Endothelial cell (in vitro differentiated cells): Measurements from ENCODE around the gene ARHGAP19. TPM values are rescaled to one million over a fixed set of nuclear protein-coding genes. Genes with fewer than 3 reads are reported as not detected.

ENCODE experiments used
- DNase-seq: peaks from one replicate; pipeline ENCODE4 v3.0.0; 2021; ENCODE audit warnings: low spot score
- H3K27ac Mint-ChIP-seq: one replicate; pipeline ENCODE4 v1.8.0; 2021; ENCODE audit warnings: mixed read lengths, inconsistent platforms; ENCODE audit not compliant: unreplicated experiment
- H3K27me3 Mint-ChIP-seq: one replicate; pipeline ENCODE4 v1.8.0; 2021; ENCODE audit warnings: mild to moderate bottlenecking, moderate library complexity, mixed read lengths, inconsistent platforms; ENCODE audit not compliant: unreplicated experiment
- H3K36me3 Mint-ChIP-seq: one replicate; pipeline ENCODE4 v1.8.0; 2021; ENCODE audit warnings: mild to moderate bottlenecking, low read depth, mixed read lengths, inconsistent platforms; ENCODE audit not compliant: unreplicated experiment
- H3K4me1 Mint-ChIP-seq: one replicate; pipeline ENCODE4 v1.8.0; 2021; ENCODE audit warnings: mild to moderate bottlenecking, mixed read lengths, inconsistent platforms; ENCODE audit not compliant: unreplicated experiment
- H3K4me3 Mint-ChIP-seq: one replicate; pipeline ENCODE4 v1.8.0; 2021; ENCODE audit warnings: mild to moderate bottlenecking, mixed read lengths, inconsistent platforms; ENCODE audit not compliant: unreplicated experiment
- H3K9me3 Mint-ChIP-seq: one replicate; pipeline ENCODE4 v1.8.0; 2021; ENCODE audit warnings: mixed read lengths, inconsistent platforms; ENCODE audit not compliant: unreplicated experiment
- CTCF ChIP-seq: fragments of 200-600 bp; sonication (generic); IDR thresholded peaks from one replicate; pipeline ENCODE4 v1.5.0; 2021; ENCODE audit warnings: antibody characterized with exemption; ENCODE audit not compliant: unreplicated experiment
- total RNA-seq: library from RNA; stranded (reverse); fragmentation: NEBNext Ultra II Directional; extraction: Animal tissue kit (Norgen Biotek cat#: 25700); gene quantifications from one replicate; pipeline ENCODE4 v1.2.1, GENCODE V29; 2021; ENCODE audit not compliant: unreplicated experiment

ARHGAP19 gene
- total RNA-seq, 1 donor from 2014 or later: 19.8 TPM

DNA sequence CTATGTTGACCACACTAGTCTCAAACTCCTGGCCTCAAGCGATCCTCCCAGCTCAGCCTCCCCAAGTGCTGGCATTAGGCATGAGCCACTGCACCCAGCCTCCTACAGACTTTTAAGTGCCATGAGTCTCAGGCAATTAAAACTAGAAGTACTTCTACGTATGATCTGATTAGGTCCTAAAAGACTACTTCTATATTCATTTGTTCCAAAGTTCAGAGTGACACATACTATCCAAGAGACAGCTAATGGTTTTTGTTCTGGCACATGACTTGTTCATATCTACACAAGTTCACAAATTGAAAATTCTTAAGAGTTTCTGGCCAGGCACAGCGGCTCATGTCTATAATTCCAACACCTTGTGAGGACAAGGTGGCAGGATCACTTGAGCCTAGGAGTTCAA, 11.7 kb downstream of the ARHGAP19 start:
- no peaks in the 10 kb centered on the region for H3K36me3 Mint-ChIP-seq

GRCh38 chr10:97279121-97279815, 13.2 kb downstream of the ARHGAP19 start:
- Mint-ChIP-seq H3K4me1 (peaks cover 2% of the 10 kb centered on the region), H3K4me3 (no peak overlapping the region), H3K36me3 (no peaks in the 10 kb centered on the region), H3K27me3 (peaks cover 1% of the 10 kb centered on the region), H3K9me3 (no peaks in the 10 kb centered on the region), H3K27ac (peak overlapping the region; percentile 11)
- no peak for DNase-seq
- TF ChIP-seq CTCF: no peak

More for the DNA sequence above, 11.7 kb downstream of the ARHGAP19 start:
- no peaks in the 10 kb centered on the region for H3K4me1 Mint-ChIP-seq
- no peak for DNase-seq
- H3K27ac Mint-ChIP-seq: no peak overlapping the region
- no peaks in the 10 kb centered on the region for H3K9me3 Mint-ChIP-seq
- H3K4me3 Mint-ChIP-seq: no peak overlapping the region
- peaks cover 1% of the 10 kb centered on the region for H3K27me3 Mint-ChIP-seq
- no peak for TF ChIP-seq CTCF

DNA sequence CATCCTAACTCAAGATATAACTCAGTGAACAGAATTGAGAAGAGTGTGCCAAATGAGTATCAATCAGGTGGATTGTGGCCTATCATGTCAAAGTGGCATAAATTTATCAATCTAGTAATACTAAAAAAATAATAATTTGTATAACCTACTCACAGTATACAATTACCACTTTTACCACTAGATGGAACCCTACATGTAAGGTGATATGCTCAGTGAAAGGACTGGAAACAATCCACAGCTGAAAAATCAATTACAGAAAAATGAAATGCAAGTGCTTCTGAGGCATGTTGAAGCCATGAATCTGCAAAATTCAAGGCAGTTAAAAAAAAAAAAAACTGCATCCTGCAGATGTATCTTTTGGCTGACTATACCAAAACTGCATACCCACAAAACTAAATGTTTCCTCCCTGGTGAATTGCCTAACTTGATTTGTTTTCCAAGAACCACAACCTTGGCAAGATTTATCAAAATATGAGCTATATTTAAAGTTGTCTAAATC, 13.9 kb downstream of the ARHGAP19 start:
- Mint-ChIP-seq H3K36me3 (no peaks in the 10 kb centered on the region), H3K27ac (no peak overlapping the region), H3K4me3 (no peak overlapping the region), H3K4me1 (peaks cover 2% of the 10 kb centered on the region), H3K27me3 (peaks cover 1% of the 10 kb centered on the region), H3K9me3 (no peaks in the 10 kb centered on the region)
- peak; percentile 71 for TF ChIP-seq CTCF
- DNase-seq: no peak

GRCh38 chr10:97277551-97277950, 14.9 kb downstream of the ARHGAP19 start:
- DNase-seq: no peak
- Mint-ChIP-seq H3K4me3 (no peak overlapping the region), H3K36me3 (no peaks in the 10 kb centered on the region), H3K27me3 (peaks cover 1% of the 10 kb centered on the region), H3K27ac (no peak overlapping the region), H3K4me1 (peaks cover 2% of the 10 kb centered on the region), H3K9me3 (no peaks in the 10 kb centered on the region)
- TF ChIP-seq CTCF: no peak

DNA sequence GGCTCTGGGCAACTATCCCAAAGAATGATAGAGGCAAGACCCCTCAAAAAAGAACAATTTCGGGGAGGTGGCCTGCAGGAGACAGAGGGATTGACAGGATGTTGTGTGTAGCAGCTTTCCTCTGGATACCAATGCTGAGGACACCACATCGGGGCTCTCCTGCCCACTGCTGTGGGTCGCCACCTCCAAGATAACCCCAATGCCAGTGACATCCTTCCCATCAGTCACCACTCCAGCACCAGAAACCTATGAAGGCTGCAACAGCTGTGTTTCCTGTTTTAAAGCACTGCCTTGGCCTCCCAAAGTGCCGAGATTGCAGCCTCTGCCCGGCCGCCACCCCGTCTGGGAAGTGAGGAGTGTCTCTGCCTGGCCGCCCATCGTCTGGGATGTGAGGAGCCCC, 17.6 kb downstream of the ARHGAP19 start:
- H3K4me1 Mint-ChIP-seq: peaks cover 2% of the 10 kb centered on the region
- no peaks in the 10 kb centered on the region for H3K27me3 Mint-ChIP-seq
- no peak for DNase-seq
- TF ChIP-seq CTCF: no peak
- peaks cover 5% of the 10 kb centered on the region for H3K36me3 Mint-ChIP-seq
- H3K9me3 Mint-ChIP-seq: no peaks in the 10 kb centered on the region
- H3K27ac Mint-ChIP-seq: no peak overlapping the region
- H3K4me3 Mint-ChIP-seq: no peak overlapping the region
